HuH-7 (cell line): Measurements from ENCODE around the gene MAN1C1.
A peak's percentile ranks its signal among the peaks of the same experiment; 100 is the strongest.

Source experiments
- DNase-seq: peaks from one replicate; pipeline ENCODE4 v3.0.0; 2011; ENCODE audit warnings: low spot score

Gene MAN1C1

GRCh38 chr1:25818569-25818968, 202.0 kb downstream of the MAN1C1 start:
- no peak for DNase-seq

- DNase-seq = peak; percentile 95
Observed at GRCh38 chr1:25819491-25820246, 203.1 kb downstream of the MAN1C1 start, which contains the start of gene MTFR1L. TSS of gene MTFR1L (plus strand) at chr1:25819954. CDS start at chr1:25823105, 3,151 bp downstream.

- DNase-seq = peak; percentile 77
Observed at GRCh38 chr1:25820247-25821111, 203.9 kb downstream of the MAN1C1 start.

- DNase-seq = no peak
Observed at GRCh38 chr1:25821112-25821476, 204.5 kb downstream of the MAN1C1 start.

GRCh38 chr1:25821630-25822091, 205.1 kb downstream of the MAN1C1 start:
- DNase-seq = no peak

GRCh38 chr1:25825605-25826004, 209.0 kb downstream of the MAN1C1 start:
- DNase-seq = no peak

GRCh38 chr1:25826571-25826970, 210.0 kb downstream of the MAN1C1 start:
- no peak for DNase-seq

- no peak for DNase-seq
Observed at GRCh38 chr1:25828491-25828890, 211.9 kb downstream of the MAN1C1 start.

GRCh38 chr1:25829046-25829445, 212.5 kb downstream of the MAN1C1 start:
- no peak for DNase-seq

- DNase-seq = no peak
Observed at GRCh38 chr1:25831569-25832196, 215.1 kb downstream of the MAN1C1 start.

- no peak for DNase-seq
Observed at GRCh38 chr1:25832336-25833037, 215.9 kb downstream of the MAN1C1 start.

- DNase-seq = no peak
Observed at GRCh38 chr1:25833158-25833557, 216.6 kb downstream of the MAN1C1 start.
